Fibroblast of lung (primary cell): ENCODE data around the gene TBL1X. TPM values are rescaled to one million over a fixed set of nuclear protein-coding genes. Genes with fewer than 3 reads are reported as not detected.
A peak's percentile ranks its signal among the peaks of the same experiment; 100 is the strongest.

Source experiments
- DNase-seq, 2 donors: peaks; one replicate each; pipeline versions ENCODE4 v3.0.0 to v3.0.0-alpha.2; 2010; ENCODE audit warnings: low read depth in 2 of 2
- H2AFZ ChIP-seq: 2 replicates; pipeline ENCODE4 v1.5.1; 2012; ENCODE audit warnings: low read length, control low read depth, inconsistent platforms
- H3K27ac ChIP-seq: 2 replicates; pipeline ENCODE4 v1.5.1; 2011; ENCODE audit warnings: low read length, control low read depth; ENCODE audit not compliant: insufficient read depth
- H3K27me3 ChIP-seq: 2 replicates; pipeline ENCODE4 v1.5.1; 2011; ENCODE audit warnings: mild to moderate bottlenecking, low read length; ENCODE audit not compliant: control insufficient read depth, insufficient read depth
- H3K36me3 ChIP-seq: 2 replicates; pipeline ENCODE4 v1.5.1; 2011; ENCODE audit warnings: low read length; ENCODE audit not compliant: control insufficient read depth, insufficient read depth
- H3K4me1 ChIP-seq: 2 replicates; pipeline ENCODE4 v1.5.1; 2011; ENCODE audit warnings: low read length; ENCODE audit not compliant: control insufficient read depth, insufficient read depth; ENCODE audit errors: extremely low read depth
- H3K4me2 ChIP-seq: 2 replicates; pipeline ENCODE4 v1.5.1; 2011; ENCODE audit warnings: low read length, control low read depth; ENCODE audit not compliant: insufficient read depth; ENCODE audit errors: extremely low read depth
- H3K4me3 ChIP-seq, 4 experiments: fragments of 200-600 bp in 1 of 4; sonication (generic) in 1 of 4; replicated peaks in 1 of 4; 2 replicates each; pipeline ENCODE4 v1.5.1; 2011 to 2016; ENCODE audit warnings: low read length in 4 of 4, low read depth in 3 of 4, mild to moderate bottlenecking in 3 of 4, control low read depth in 2 of 4, inconsistent platforms in 1 of 4, mixed read lengths in 1 of 4; ENCODE audit not compliant: insufficient read depth in 1 of 4; ENCODE audit errors: control extremely low read depth in 1 of 4
- H3K79me2 ChIP-seq: 2 replicates; pipeline ENCODE4 v1.5.1; 2012; ENCODE audit warnings: mild to moderate bottlenecking, low read length, inconsistent platforms; ENCODE audit not compliant: control insufficient read depth, insufficient read depth
- H3K9ac ChIP-seq: 2 replicates; pipeline ENCODE4 v1.5.1; 2011; ENCODE audit warnings: mild to moderate bottlenecking, low read length, control low read depth; ENCODE audit not compliant: insufficient read depth
- H3K9me3 ChIP-seq: 2 replicates; pipeline ENCODE4 v1.5.1; 2012; ENCODE audit warnings: low read depth, low read length; ENCODE audit not compliant: control insufficient read depth, insufficient read depth
- H4K20me1 ChIP-seq: 2 replicates; pipeline ENCODE4 v1.5.1; 2011; ENCODE audit warnings: low read length; ENCODE audit not compliant: control insufficient read depth, insufficient read depth; ENCODE audit errors: extremely low read depth
- CTCF ChIP-seq, 2 donors: IDR thresholded peaks in 1 of 2; conservative IDR thresholded peaks in 1 of 2; 1 replicate in 1 of 2; 2 replicates in 1 of 2; pipeline ENCODE4 v1.5.1; 2011 to 2012; ENCODE audit warnings: low read length in 2 of 2, control low read depth in 1 of 2, inconsistent platforms in 1 of 2, low read depth in 1 of 2, mild to moderate bottlenecking in 1 of 2
- EZH2 ChIP-seq: IDR thresholded peaks from 2 replicates; pipeline ENCODE4 v1.5.1; 2012; ENCODE audit warnings: low read length, control low read depth, mild to moderate bottlenecking; ENCODE audit errors: missing control alignments
- polyA plus RNA-seq, 2 donors: library from polyadenylated mRNA; depleted of rRNA in 1 of 2; stranded (reverse) in 1 of 2; unstranded in 1 of 2; fragments of >200 nt; gene quantifications; 2 replicates each; pipeline ENCODE4 v1.2.1, GENCODE V29; 2011 to 2012; ENCODE audit warnings: missing spikeins in 1 of 2
- total RNA-seq: library from RNA; depleted of rRNA; stranded (reverse); fragments of >200 nt; gene quantifications from 2 replicates; pipeline ENCODE4 v1.2.1, GENCODE V29; 2014

TBL1X gene
- total and polyA plus RNA-seq, 2 donors (not counting 1 experiment from before 2014, with no cell fraction given): 25.8 to 29.4 TPM

GRCh38 chrX:9635803-9636202 is 170.9 kb downstream of the TBL1X start:
- Histone ChIP-seq H3K4me2 (no peak overlapping the region), H3K79me2 (no peaks in the 10 kb centered on the region), H3K9ac (no peak overlapping the region), H3K4me1 (peaks cover 2% of the 10 kb centered on the region), H3K9me3 (no peaks in the 10 kb centered on the region), H3K4me3 (no peak overlapping the region), H3K36me3 (no peaks in the 10 kb centered on the region), H4K20me1 (no peaks in the 10 kb centered on the region), H3K27me3 (no peaks in the 10 kb centered on the region), H3K27ac (no peak overlapping the region), H2AFZ (no peak overlapping the region)
- no peak for TF ChIP-seq EZH2
- no peak for TF ChIP-seq CTCF (conservative IDR thresholded peaks at IDR 0.05 in 1 of 2, IDR thresholded peaks at IDR 0.05 in 1 of 2; ENCODE audit: low read depth in 1 of 2, low read length in 2 of 2)
- DNase-seq: peak in 1 of 2 donors; percentile 40

- H3K36me3 ChIP-seq: no peaks in the 10 kb centered on the region
- no peak for DNase-seq
- no peaks in the 10 kb centered on the region for H3K79me2 ChIP-seq
- H3K9me3 ChIP-seq: no peaks in the 10 kb centered on the region
- no peak overlapping the region for H2AFZ ChIP-seq
- TF ChIP-seq EZH2 (no peak), CTCF (conservative IDR thresholded peaks at IDR 0.05 in 1 of 2, IDR thresholded peaks at IDR 0.05 in 1 of 2; ENCODE audit: low read depth in 1 of 2, low read length in 2 of 2) (no peak)
- H4K20me1 ChIP-seq: no peaks in the 10 kb centered on the region
- no peak overlapping the region for H3K9ac ChIP-seq
- no peak overlapping the region for H3K4me3 ChIP-seq
- H3K27me3 ChIP-seq: no peaks in the 10 kb centered on the region
- no peak overlapping the region for H3K27ac ChIP-seq
- H3K4me1 ChIP-seq: peaks cover 2% of the 10 kb centered on the region
- H3K4me2 ChIP-seq: no peak overlapping the region
Observed at GRCh38 chrX:9638871-9639270, 174.0 kb downstream of the TBL1X start.

- H3K4me3 ChIP-seq: no peak overlapping the region
- no peak overlapping the region for H3K27ac ChIP-seq
- no peaks in the 10 kb centered on the region for H3K36me3 ChIP-seq
- H3K9ac ChIP-seq: no peak overlapping the region
- H3K27me3 ChIP-seq: no peaks in the 10 kb centered on the region
- H3K9me3 ChIP-seq: no peaks in the 10 kb centered on the region
- DNase-seq: no peak
- H4K20me1 ChIP-seq: no peaks in the 10 kb centered on the region
- no peaks in the 10 kb centered on the region for H3K79me2 ChIP-seq
- no peak overlapping the region for H2AFZ ChIP-seq
- no peaks in the 10 kb centered on the region for H3K4me1 ChIP-seq
- no peak overlapping the region for H3K4me2 ChIP-seq
- TF ChIP-seq EZH2 (no peak), CTCF (conservative IDR thresholded peaks at IDR 0.05 in 1 of 2, IDR thresholded peaks at IDR 0.05 in 1 of 2; ENCODE audit: low read depth in 1 of 2, low read length in 2 of 2) (no peak)
Observed at GRCh38 chrX:9642270-9642995, 177.6 kb downstream of the TBL1X start.
